GM18868 (cell line): ENCODE measurements around the gene ADGRL3.

ENCODE experiments used
- ATAC-seq: cut with Tn5 transposase; IDR thresholded peaks from one replicate; pipeline ENCODE4 v1.9.1; 2021; ENCODE audit warnings: mild to moderate bottlenecking, moderate library complexity; ENCODE audit not compliant: unreplicated experiment

The ADGRL3 gene

GRCh38 chr4:61407642-61408618 is 207.8 kb downstream of the ADGRL3 start:
- no peak for ATAC-seq

- no peak for ATAC-seq
Observed at GRCh38 chr4:61408861-61409260, 208.7 kb downstream of the ADGRL3 start.

GRCh38 chr4:61411241-61411640 is 211.1 kb downstream of the ADGRL3 start:
- ATAC-seq, result no peak

- ATAC-seq, result no peak
Observed at GRCh38 chr4:61425315-61425714, 225.2 kb downstream of the ADGRL3 start.

GRCh38 chr4:61426229-61426628 is 226.1 kb downstream of the ADGRL3 start:
- ATAC-seq, result no peak

GRCh38 chr4:61427099-61427817 is 227.1 kb downstream of the ADGRL3 start:
- no peak for ATAC-seq

GRCh38 chr4:61427818-61428495 is 227.8 kb downstream of the ADGRL3 start:
- no peak for ATAC-seq

- ATAC-seq, result no peak
Observed at GRCh38 chr4:61428950-61429349, 228.8 kb downstream of the ADGRL3 start.

GRCh38 chr4:61431131-61431530 is 231.0 kb downstream of the ADGRL3 start:
- no peak for ATAC-seq

- ATAC-seq, result no peak
Observed at GRCh38 chr4:61437923-61438322, 237.8 kb downstream of the ADGRL3 start.

- ATAC-seq, result no peak
Observed at GRCh38 chr4:61440321-61440720, 240.2 kb downstream of the ADGRL3 start.

- no peak for ATAC-seq
Observed at GRCh38 chr4:61442936-61443335, 242.8 kb downstream of the ADGRL3 start.

GRCh38 chr4:61443813-61444510 is 243.8 kb downstream of the ADGRL3 start:
- no peak for ATAC-seq

GRCh38 chr4:61445374-61446063 is 245.4 kb downstream of the ADGRL3 start:
- ATAC-seq, result no peak

- ATAC-seq, result no peak
Observed at GRCh38 chr4:61446941-61447340, 246.8 kb downstream of the ADGRL3 start.

GRCh38 chr4:61447918-61448317 is 247.8 kb downstream of the ADGRL3 start:
- no peak for ATAC-seq

GRCh38 chr4:61451935-61452334 is 251.8 kb downstream of the ADGRL3 start:
- no peak for ATAC-seq

GRCh38 chr4:61461956-61462355 is 261.8 kb downstream of the ADGRL3 start:
- ATAC-seq, result no peak

GRCh38 chr4:61462451-61463326 is 262.6 kb downstream of the ADGRL3 start:
- no peak for ATAC-seq
